Measurements from ENCODE around the gene ATMIN. TPM values are rescaled to one million over a fixed set of nuclear protein-coding genes. Genes with fewer than 3 reads are reported as not detected.

The ATMIN gene
- total and polyA plus RNA-seq, 2 of the 13 experiments (the other 11 are each of a cell fraction or from before 2014, with no cell fraction given), result 34.6 to 60.4 TPM

- TF ChIP-seq AHDC1 (CRISPR knock-in tag; IDR thresholded peaks at IDR 0.05; ENCODE audit: borderline replicate concordance), result no peak
- peak; percentile 93; the same call in 1 of the 2 replicates for TF ChIP-seq EEA1 (CRISPR knock-in tag; IDR thresholded peaks at IDR 0.05; ENCODE audit: borderline replicate concordance)
- TF ChIP-seq FOXO1 (CRISPR knock-in tag; IDR thresholded peaks at IDR 0.05), result peak; percentile 40
- no peak for TF ChIP-seq HHEX (CRISPR knock-in tag; IDR thresholded peaks at IDR 0.05)
- peak; percentile 64 for TF ChIP-seq PHF8 (CRISPR knock-in tag; IDR thresholded peaks at IDR 0.05)
- TF ChIP-seq ZNF3 (CRISPR knock-in tag; IDR thresholded peaks at IDR 0.05), result no peak
- TF ChIP-seq ZNF510 (CRISPR knock-in tag; IDR thresholded peaks at IDR 0.05; ENCODE audit: low read depth), result no peak
- no peak for TF ChIP-seq BCLAF1 (IDR thresholded peaks at IDR 0.05)
- TF ChIP-seq REST (IDR thresholded peaks at IDR 0.05; ENCODE audit: borderline replicate concordance in 1 of 2, low read depth in 1 of 2, low read length in 2 of 2), result no peak
- TF ChIP-seq ZNF784 (CRISPR knock-in tag; IDR thresholded peaks at IDR 0.05; ENCODE audit: borderline replicate concordance), result peak; percentile 44; the same call in 1 of the 2 replicates
- peak; percentile 84 for TF ChIP-seq TFDP1 (CRISPR knock-in tag; IDR thresholded peaks at IDR 0.05; ENCODE audit: borderline replicate concordance)
- no peak for TF ChIP-seq KAT7 (CRISPR knock-in tag; IDR thresholded peaks at IDR 0.05; ENCODE audit: borderline replicate concordance)
Observed at GRCh38 chr16:81095953-81096714, 60.5 kb downstream of the ATMIN start, which contains the start of gene GCSH (continued).
